SK-N-SH (cell line): Measurements from ENCODE around the gene SH3D19. TPM values are rescaled to one million over a fixed set of nuclear protein-coding genes. Genes with fewer than 3 reads are reported as not detected.

Source experiments
- CTCF ChIA-PET: fragments of 300-600, 350-600 bp; formaldehyde crosslinking; extraction: SDS; loops from one replicate; lab custom pipeline; 2021; lab: Yijun Ruan, JAX
- POLR2A ChIA-PET: fragments of 350-600 bp; sonication (Branson Sonifier 250); formaldehyde crosslinking; extraction: SDS; loops from one replicate; lab custom pipeline; 2020; ENCODE audit warnings: antibody characterized with exemption, inconsistent platforms; lab: Yijun Ruan, JAX
- DNase-seq: peaks from one replicate; pipeline ENCODE4 v3.0.0; 2012
- H2AFZ ChIP-seq: fragments of 200-600 bp; sonication (generic); 2 replicates; pipeline ENCODE4 v1.8.1; 2016; ENCODE audit warnings: antibody characterized with exemption, mild to moderate bottlenecking, low read depth
- H3F3A ChIP-seq: fragments of 200-600 bp; sonication (generic); replicated peaks from 2 replicates; pipeline ENCODE3; 2016; ENCODE audit warnings: antibody characterized with exemption, mild to moderate bottlenecking; ENCODE audit not compliant: insufficient read depth
- H3K27ac ChIP-seq, 2 experiments: fragments of 200-500 bp in 1 of 2; fragments of 200-600 bp in 1 of 2; sonication (Bioruptor generic) in 1 of 2; sonication (generic), shearing (Covaris generic) in 1 of 2; 2 replicates each; pipeline versions ENCODE4 v1.5.1 to v1.6.1; 2014 to 2016; ENCODE audit warnings: low read depth in 2 of 2, inconsistent platforms in 1 of 2, low read length in 1 of 2, mild to moderate bottlenecking in 1 of 2, mixed read lengths in 1 of 2
- H3K27me3 ChIP-seq: fragments of 200-600 bp; sonication (generic), shearing (Covaris generic); 2 replicates; pipeline ENCODE4 v1.6.1; 2016; ENCODE audit warnings: mixed run types; ENCODE audit not compliant: insufficient read depth
- H3K36me3 ChIP-seq, 2 experiments: fragments of 200-500 bp in 1 of 2; fragments of 200-600 bp in 1 of 2; sonication (Bioruptor generic) in 1 of 2; sonication (generic) in 1 of 2; replicated peaks in 1 of 2; 2 replicates each; pipeline versions ENCODE3 to v1.5.1; 2014 to 2016; ENCODE audit warnings: low read length in 1 of 2, mild to moderate bottlenecking in 1 of 2; ENCODE audit not compliant: insufficient read depth in 2 of 2, control insufficient read depth in 1 of 2
- H3K4me1 ChIP-seq, 2 experiments: fragments of 200-500 bp in 1 of 2; fragments of 200-600 bp in 1 of 2; sonication (Bioruptor generic) in 1 of 2; sonication (generic), shearing (Covaris generic) in 1 of 2; 2 replicates each; pipeline versions ENCODE4 v1.5.1 to v1.6.1; 2014 to 2016; ENCODE audit warnings: low read depth in 1 of 2, low read length in 1 of 2, mixed run types in 1 of 2; ENCODE audit not compliant: insufficient read depth in 2 of 2, control insufficient read depth in 1 of 2
- H3K4me2 ChIP-seq: fragments of 200-600 bp; sonication (generic), shearing (Covaris generic); 2 replicates; pipeline ENCODE4 v1.6.1; 2017; ENCODE audit warnings: mixed run types
- H3K4me3 ChIP-seq, 2 experiments: fragments of 200-500 bp in 1 of 2; fragments of 200-600 bp in 1 of 2; sonication (Bioruptor generic) in 1 of 2; sonication (generic), shearing (Covaris generic) in 1 of 2; 2 replicates each; pipeline versions ENCODE4 v1.5.1 to v1.8.1; 2014 to 2016; ENCODE audit warnings: low read depth in 2 of 2, inconsistent platforms in 1 of 2, low read length in 1 of 2, mild to moderate bottlenecking in 1 of 2, mixed read lengths in 1 of 2, moderate library complexity in 1 of 2
- H3K79me2 ChIP-seq: fragments of 200-600 bp; sonication (generic); 2 replicates; pipeline ENCODE4 v1.8.1; 2017; ENCODE audit warnings: mild to moderate bottlenecking; ENCODE audit not compliant: insufficient read depth
- H3K9ac ChIP-seq: fragments of 200-600 bp; sonication (generic); 2 replicates; pipeline ENCODE4 v1.6.1; 2017; ENCODE audit warnings: mixed run types
- H3K9me2 ChIP-seq: fragments of 200-600 bp; sonication (generic); 2 replicates; pipeline ENCODE4 v1.6.1; 2017; ENCODE audit warnings: mixed run types
- H3K9me3 ChIP-seq: fragments of 200-600 bp; sonication (generic); 2 replicates; pipeline ENCODE4 v1.6.1; 2017; ENCODE audit warnings: mixed run types, mild to moderate bottlenecking, moderate library complexity
- H4K20me1 ChIP-seq: fragments of 200-600 bp; sonication (generic); 2 replicates; pipeline ENCODE4 v1.6.1; 2017; ENCODE audit warnings: mild to moderate bottlenecking, mixed run types; ENCODE audit not compliant: insufficient read depth
- CHD2 ChIP-seq: fragments of 150-350 bp; IDR thresholded peaks from 2 replicates; pipeline ENCODE4 v1.6.1; 2018; ENCODE audit warnings: low read length; ENCODE audit not compliant: partially characterized antibody
- EP300 ChIP-seq, 2 experiments: IDR thresholded peaks; 2 replicates each; pipeline versions ENCODE4 v1.4.0 to v1.6.1; 2012; ENCODE audit warnings: borderline replicate concordance in 1 of 2, low read depth in 1 of 2, low read length in 1 of 2
- FOSL2 ChIP-seq: IDR thresholded peaks from 2 replicates; pipeline ENCODE4 v1.4.0; 2012; ENCODE audit warnings: low read depth, mild to moderate bottlenecking, moderate library complexity, borderline replicate concordance
- FOXM1 ChIP-seq: IDR thresholded peaks from 2 replicates; pipeline ENCODE4 v1.4.0; 2012; ENCODE audit warnings: low read depth, mild to moderate bottlenecking
- GABPA ChIP-seq: IDR thresholded peaks from 2 replicates; pipeline ENCODE4 v1.4.0; 2012; ENCODE audit warnings: low read depth, mild to moderate bottlenecking
- IRF3 ChIP-seq: fragments of 150-350 bp; IDR thresholded peaks from 2 replicates; pipeline ENCODE4 v1.6.1; 2016; ENCODE audit warnings: mild to moderate bottlenecking, low read depth, low read length
- JUND ChIP-seq: IDR thresholded peaks from 2 replicates; pipeline ENCODE4 v1.4.0; 2012
- NRF1 ChIP-seq: IDR thresholded peaks from 2 replicates; pipeline ENCODE4 v1.6.1; 2012; ENCODE audit warnings: low read depth, mild to moderate bottlenecking, low read length
- POLR2AphosphoS5 ChIP-seq: IDR thresholded peaks from 2 replicates; pipeline ENCODE4 v1.6.1; 2012; ENCODE audit warnings: low read depth, low read length
- RAD21 ChIP-seq: IDR thresholded peaks from 2 replicates; pipeline ENCODE4 v1.6.1; 2012; ENCODE audit warnings: mild to moderate bottlenecking, low read length
- RCOR1 ChIP-seq: fragments of 150-350 bp; IDR thresholded peaks from 2 replicates; pipeline ENCODE4 v1.6.1; 2017; ENCODE audit warnings: antibody characterized with exemption, low read length
- SMC3 ChIP-seq: IDR thresholded peaks from 2 replicates; pipeline ENCODE4 v1.6.1; 2012; ENCODE audit warnings: low read depth, low read length, improper control_type of control experiment
- TAF1 ChIP-seq: IDR thresholded peaks from 2 replicates; pipeline ENCODE4 v1.6.1; 2012; ENCODE audit warnings: low read depth, mild to moderate bottlenecking, low read length, moderate library complexity, borderline replicate concordance
- TCF12 ChIP-seq: IDR thresholded peaks from 2 replicates; pipeline ENCODE4 v1.4.0; 2012
- USF2 ChIP-seq: fragments of 150-350 bp; IDR thresholded peaks from 2 replicates; pipeline ENCODE4 v1.6.1; 2017; ENCODE audit warnings: antibody characterized with exemption, low read length, low read depth, borderline replicate concordance
- YY1 ChIP-seq: IDR thresholded peaks from 2 replicates; pipeline ENCODE4 v1.4.0; 2012; ENCODE audit warnings: low read depth, mild to moderate bottlenecking
- WGBS: methylation state at CpG from one replicate; pipeline ENCODE4 v1.1.6; 2017; ENCODE audit warnings: low lambda C conversion rate; 5-methylcytosine and 5-hydroxymethylcytosine counted together
- polyA plus RNA-seq, 3 experiments: library from polyadenylated mRNA; depleted of rRNA; stranded (reverse); fragments of >200 nt; gene quantifications; 2 replicates each; pipeline ENCODE4 v1.2.3, GENCODE V29; 2012
- TF ChIP-seq, protein P1 (sequence below): IDR thresholded peaks from 2 replicates; pipeline ENCODE4 v1.4.0; 2012; ENCODE audit warnings: low read depth
- TF ChIP-seq, protein P2 (sequence below): IDR thresholded peaks from 2 replicates; pipeline ENCODE4; 2012
- TF ChIP-seq, protein P3 (sequence below): IDR thresholded peaks from 2 replicates; pipeline ENCODE4 v1.6.1; 2012; ENCODE audit warnings: mild to moderate bottlenecking, low read depth, low read length, moderate library complexity

Gene SH3D19
- polyA plus RNA-seq, 1 of the 3 experiments (the other 2 are of a cell fraction): 7.1 TPM

- CTCF ChIA-PET: interaction anchor here (1.7 kb wide), 1 partner anchor 174 kb away, joined by 5 read pairs; no protein-coding TSS in a partner anchor
- no peaks in the 10 kb centered on the region for H3K9me3 ChIP-seq
- peaks cover 0 to 3% of the 10 kb centered on the region in 2 experiments for H3K36me3 ChIP-seq
- peaks cover 64% of the 10 kb centered on the region for H3K79me2 ChIP-seq
- no peaks in the 10 kb centered on the region for H4K20me1 ChIP-seq
- no peak overlapping the region for H2AFZ ChIP-seq
- H3K4me1 ChIP-seq: peaks cover 0 to 13% of the 10 kb centered on the region in 2 experiments; a peak in 2 of 4 replicates
- peak overlapping the region; percentile 54; the same call in 1 of the 2 replicates for H3K4me2 ChIP-seq
- WGBS: 8% methylated on average over 1 of the region's 1 CpG
- H3K27ac ChIP-seq: peak overlapping the region in 1 of 2 experiments; percentile 69; a peak in 2 of 4 replicates
- H3F3A ChIP-seq: peaks cover 12% of the 10 kb centered on the region
- DNase-seq: no peak
- H3K9ac ChIP-seq: no peak overlapping the region
- no peak overlapping the region for H3K4me3 ChIP-seq
- POLR2A ChIA-PET: no interaction called here
- TF ChIP-seq, protein P1, sequence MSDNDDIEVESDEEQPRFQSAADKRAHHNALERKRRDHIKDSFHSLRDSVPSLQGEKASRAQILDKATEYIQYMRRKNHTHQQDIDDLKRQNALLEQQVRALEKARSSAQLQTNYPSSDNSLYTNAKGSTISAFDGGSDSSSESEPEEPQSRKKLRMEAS: peak; percentile 28; the same call in 1 of the 2 replicates
- TF ChIP-seq FOSL2: peak; percentile 47; the same call in 1 of the 2 replicates
- TF ChIP-seq RCOR1: no peak
- no peak for TF ChIP-seq FOXM1
- TF ChIP-seq TCF12: peak; percentile 13; the same call in 1 of the 2 replicates
- TF ChIP-seq, protein P2, sequence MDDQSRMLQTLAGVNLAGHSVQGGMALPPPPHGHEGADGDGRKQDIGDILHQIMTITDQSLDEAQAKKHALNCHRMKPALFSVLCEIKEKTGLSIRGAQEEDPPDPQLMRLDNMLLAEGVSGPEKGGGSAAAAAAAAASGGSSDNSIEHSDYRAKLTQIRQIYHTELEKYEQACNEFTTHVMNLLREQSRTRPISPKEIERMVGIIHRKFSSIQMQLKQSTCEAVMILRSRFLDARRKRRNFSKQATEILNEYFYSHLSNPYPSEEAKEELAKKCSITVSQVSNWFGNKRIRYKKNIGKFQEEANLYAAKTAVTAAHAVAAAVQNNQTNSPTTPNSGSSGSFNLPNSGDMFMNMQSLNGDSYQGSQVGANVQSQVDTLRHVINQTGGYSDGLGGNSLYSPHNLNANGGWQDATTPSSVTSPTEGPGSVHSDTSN: peak; percentile 66
- TF ChIP-seq JUND: peak; percentile 45
- TF ChIP-seq, protein P3, sequence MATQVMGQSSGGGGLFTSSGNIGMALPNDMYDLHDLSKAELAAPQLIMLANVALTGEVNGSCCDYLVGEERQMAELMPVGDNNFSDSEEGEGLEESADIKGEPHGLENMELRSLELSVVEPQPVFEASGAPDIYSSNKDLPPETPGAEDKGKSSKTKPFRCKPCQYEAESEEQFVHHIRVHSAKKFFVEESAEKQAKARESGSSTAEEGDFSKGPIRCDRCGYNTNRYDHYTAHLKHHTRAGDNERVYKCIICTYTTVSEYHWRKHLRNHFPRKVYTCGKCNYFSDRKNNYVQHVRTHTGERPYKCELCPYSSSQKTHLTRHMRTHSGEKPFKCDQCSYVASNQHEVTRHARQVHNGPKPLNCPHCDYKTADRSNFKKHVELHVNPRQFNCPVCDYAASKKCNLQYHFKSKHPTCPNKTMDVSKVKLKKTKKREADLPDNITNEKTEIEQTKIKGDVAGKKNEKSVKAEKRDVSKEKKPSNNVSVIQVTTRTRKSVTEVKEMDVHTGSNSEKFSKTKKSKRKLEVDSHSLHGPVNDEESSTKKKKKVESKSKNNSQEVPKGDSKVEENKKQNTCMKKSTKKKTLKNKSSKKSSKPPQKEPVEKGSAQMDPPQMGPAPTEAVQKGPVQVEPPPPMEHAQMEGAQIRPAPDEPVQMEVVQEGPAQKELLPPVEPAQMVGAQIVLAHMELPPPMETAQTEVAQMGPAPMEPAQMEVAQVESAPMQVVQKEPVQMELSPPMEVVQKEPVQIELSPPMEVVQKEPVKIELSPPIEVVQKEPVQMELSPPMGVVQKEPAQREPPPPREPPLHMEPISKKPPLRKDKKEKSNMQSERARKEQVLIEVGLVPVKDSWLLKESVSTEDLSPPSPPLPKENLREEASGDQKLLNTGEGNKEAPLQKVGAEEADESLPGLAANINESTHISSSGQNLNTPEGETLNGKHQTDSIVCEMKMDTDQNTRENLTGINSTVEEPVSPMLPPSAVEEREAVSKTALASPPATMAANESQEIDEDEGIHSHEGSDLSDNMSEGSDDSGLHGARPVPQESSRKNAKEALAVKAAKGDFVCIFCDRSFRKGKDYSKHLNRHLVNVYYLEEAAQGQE: no peak
- TF ChIP-seq, all 33 proteins: peak for 5
- no peaks in the 10 kb centered on the region for H3K27me3 ChIP-seq
- no peaks in the 10 kb centered on the region for H3K9me2 ChIP-seq
Observed at GRCh38 chr4:151291485-151291884, 33.9 kb downstream of the SH3D19 start.

GRCh38 chr4:151287409-151287808, 38.0 kb downstream of the SH3D19 start:
- CTCF ChIA-PET: no interaction called here
- POLR2A ChIA-PET: no interaction called here
- no peak for DNase-seq
- H2AFZ ChIP-seq: no peak overlapping the region
- H3K79me2 ChIP-seq: peaks cover 73% of the 10 kb centered on the region
- no peaks in the 10 kb centered on the region for H3K9me3 ChIP-seq
- peaks cover 0 to 8% of the 10 kb centered on the region in 2 experiments for H3K36me3 ChIP-seq
- H3K27ac ChIP-seq: no peak overlapping the region
- H4K20me1 ChIP-seq: no peaks in the 10 kb centered on the region
- H3K4me2 ChIP-seq: no peak overlapping the region
- H3K9me2 ChIP-seq: no peaks in the 10 kb centered on the region
- peaks cover 8% of the 10 kb centered on the region for H3F3A ChIP-seq
- 90% methylated on average over 7 of the region's 7 CpGs for WGBS
- peaks cover 0 to 13% of the 10 kb centered on the region in 2 experiments; a peak in 1 of 4 replicates for H3K4me1 ChIP-seq
- H3K4me3 ChIP-seq: no peak overlapping the region
- no peak overlapping the region for H3K9ac ChIP-seq
- H3K27me3 ChIP-seq: no peaks in the 10 kb centered on the region
- no peak for TF ChIP-seq GABPA
- TF ChIP-seq JUND: no peak
- no peak for TF ChIP-seq CHD2
- TF ChIP-seq POLR2AphosphoS5: no peak
- TF ChIP-seq YY1: no peak
- no peak for TF ChIP-seq IRF3
- TF ChIP-seq TAF1: no peak
- TF ChIP-seq SMC3: no peak
- TF ChIP-seq, protein P2: no peak
- TF ChIP-seq EP300 (IDR thresholded peaks at IDR 0.05; ENCODE audit: borderline replicate concordance in 1 of 2, low read depth in 1 of 2, low read length in 1 of 2): no peak
- TF ChIP-seq NRF1: no peak
- no peak for TF ChIP-seq RAD21
- TF ChIP-seq, protein P1: no peak
- no peak for TF ChIP-seq USF2
